Vagina (tissue), 2 donors: ENCODE results near the gene TAMALIN.

Experiments used
- CTCF ChIP-seq, 3 experiments: fragments of 450-650 bp in 2 of 3; fragments of 200-600 bp in 1 of 3; sonication (generic) in 1 of 3; IDR thresholded peaks; one replicate each; pipeline ENCODE4 v1.5.1; 2017 to 2019; ENCODE audit warnings: antibody characterized with exemption in 3 of 3, mild to moderate bottlenecking in 2 of 3, moderate library complexity in 2 of 3
- POLR2A ChIP-seq, 2 donors: fragments of 450-650 bp; IDR thresholded peaks; one replicate each; pipeline ENCODE4 v1.6.1; 2017; ENCODE audit warnings: antibody characterized with exemption in 2 of 2, mild to moderate bottlenecking in 2 of 2, moderate library complexity in 2 of 2
- POLR2AphosphoS5 ChIP-seq, 2 donors: sonication (generic); formaldehyde crosslinking; IDR thresholded peaks; one replicate each; pipeline ENCODE4 v1.9.0; 2017; ENCODE audit warnings: antibody characterized with exemption in 2 of 2, mild to moderate bottlenecking in 2 of 2, low read depth in 1 of 2; ENCODE audit not compliant: insufficient read depth in 1 of 2

GRCh38 chr12:52060498-52061177 lies 53.9 kb downstream of the TAMALIN start:
- no peak for TF ChIP-seq CTCF (IDR thresholded peaks at IDR 0.05)
- no peak for TF ChIP-seq POLR2A (IDR thresholded peaks at IDR 0.05)
- TF ChIP-seq POLR2AphosphoS5 (IDR thresholded peaks at IDR 0.05; ENCODE audit: insufficient read depth in 1 of 2, low read depth in 1 of 2), result no peak
